Globus pallidus (tissue), 1 donor: ENCODE results near the gene GPR32.
A peak's percentile ranks its signal among the peaks of the same experiment; 100 is the strongest.
"Not testable (repeated sequence)": the region's sequence is repeated elsewhere in the genome, so short reads cannot be mapped to it uniquely, and the experiment has no call there.

Experiments
- DNase-seq: peaks from one replicate; pipeline ENCODE4 v3.0.0-alpha.2; 2015; ENCODE audit warnings: low spot score

GPR32 gene

GRCh38 chr19:50803633-50804419 is 33.6 kb downstream of the GPR32 start:
- no peak for DNase-seq

- DNase-seq, result peak; percentile 99
These were observed 34.4 kb downstream of the GPR32 start for GRCh38 chr19:50804420-50805272.

- no peak for DNase-seq
These were observed 38.6 kb downstream of the GPR32 start for GRCh38 chr19:50808856-50809255.

GRCh38 chr19:50811622-50812238 is 41.5 kb downstream of the GPR32 start:
- not testable (repeated sequence) for DNase-seq

GRCh38 chr19:50812474-50812873 is 42.2 kb downstream of the GPR32 start:
- DNase-seq, result no peak

- DNase-seq, result no peak
These were observed 44.6 kb downstream of the GPR32 start for GRCh38 chr19:50814883-50815282.

- no peak for DNase-seq
These were observed 45.2 kb downstream of the GPR32 start for GRCh38 chr19:50815439-50815838.

- no peak for DNase-seq
These were observed 47.9 kb downstream of the GPR32 start for GRCh38 chr19:50817941-50818858.

GRCh38 chr19:50818859-50819472 is 48.7 kb downstream of the GPR32 start:
- no peak for DNase-seq

- DNase-seq, result no peak
These were observed 49.4 kb downstream of the GPR32 start for GRCh38 chr19:50819636-50820035.

- DNase-seq, result no peak
These were observed 49.8 kb downstream of the GPR32 start for GRCh38 chr19:50820086-50820485.

- no peak for DNase-seq
These were observed 50.4 kb downstream of the GPR32 start for GRCh38 chr19:50820549-50821247.

GRCh38 chr19:50821248-50821612 is 51.0 kb downstream of the GPR32 start:
- DNase-seq, result no peak
